GOT3 (cell line): ENCODE measurements around the gene CCNY.
"Not testable (repeated sequence)": the region's sequence is repeated elsewhere in the genome, so short reads cannot be mapped to it uniquely, and the experiment has no call there.

Source experiments
- DNase-seq: peaks from one replicate; lab custom pipeline; 2025; ENCODE audit warnings: mixed read lengths; lab: John Stamatoyannopoulos, UW

The CCNY gene

DNA sequence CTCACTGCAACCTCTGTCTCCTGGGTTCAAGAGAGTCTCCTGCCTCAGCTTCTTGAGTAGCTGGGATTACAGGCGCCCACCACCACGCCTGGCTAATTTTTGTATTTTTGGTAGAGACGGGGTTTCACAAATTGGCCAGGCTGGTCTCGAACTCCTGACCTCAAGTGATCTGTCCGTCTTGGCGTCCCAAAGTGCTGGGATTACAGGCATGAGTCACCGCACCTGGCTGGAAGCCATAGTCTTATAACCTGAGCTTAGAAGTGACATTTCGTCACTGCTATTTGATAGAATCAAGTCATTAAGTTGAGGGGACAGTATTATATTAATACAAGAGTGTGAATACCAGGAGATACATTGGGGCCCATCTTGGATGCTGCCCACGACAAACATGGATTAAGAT is 17.9 kb downstream of the CCNY start:
- not testable (repeated sequence) for DNase-seq

DNA sequence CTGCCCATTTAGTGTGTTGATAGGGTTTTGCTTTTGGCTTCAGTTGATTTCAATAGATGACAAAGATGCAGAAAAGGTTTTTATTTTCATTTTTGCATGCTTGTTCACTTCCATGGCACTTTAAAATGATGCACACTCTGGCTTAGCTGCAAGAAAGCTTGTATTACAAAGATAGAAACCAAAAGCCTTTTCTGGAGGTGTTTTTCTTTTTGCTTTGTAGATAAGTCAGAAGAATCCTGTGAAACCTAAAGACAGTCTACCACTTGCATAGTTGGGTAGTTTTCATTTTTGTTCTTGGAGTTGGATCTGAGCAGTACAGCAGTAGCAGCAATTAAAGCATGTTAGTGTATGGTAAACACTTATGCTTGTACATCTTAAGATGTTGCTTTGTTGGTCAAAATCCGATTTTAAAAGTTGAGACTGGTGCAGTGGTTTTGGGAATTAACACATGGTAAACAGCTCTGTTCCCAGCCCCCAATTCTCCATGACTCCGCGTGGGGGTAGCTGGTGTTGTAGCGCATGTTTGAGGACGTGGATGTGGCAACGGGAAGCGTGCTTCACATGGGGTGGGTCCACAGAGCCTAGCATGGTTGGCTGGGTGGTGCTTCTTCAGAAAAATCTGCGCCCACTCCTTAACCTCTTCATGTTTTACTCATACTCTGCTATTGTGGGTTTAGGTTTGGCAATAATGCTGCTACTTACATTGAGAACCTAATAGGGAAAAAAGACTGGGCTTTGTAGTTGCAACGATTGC is 19.8 kb downstream of the CCNY start:
- no peak for DNase-seq

DNA sequence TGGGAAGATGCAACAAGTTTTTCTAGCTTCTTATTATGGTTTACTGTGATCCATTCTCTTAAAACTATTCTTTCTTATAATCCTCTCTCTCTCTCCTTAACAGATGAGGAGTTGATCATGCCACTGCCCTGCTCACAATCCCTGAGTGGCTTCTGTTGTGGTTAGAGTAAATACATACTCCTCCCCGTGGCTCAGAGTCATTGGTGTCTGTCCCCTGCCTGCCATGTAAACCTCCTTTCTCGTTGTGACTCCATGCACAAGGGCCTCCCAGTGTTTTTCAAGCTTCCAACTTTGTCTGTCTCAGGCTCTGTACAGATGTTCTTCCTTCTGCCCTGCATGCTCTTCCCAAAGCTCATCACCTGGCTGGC is 20.4 kb downstream of the CCNY start:
- DNase-seq: no peak

DNA sequence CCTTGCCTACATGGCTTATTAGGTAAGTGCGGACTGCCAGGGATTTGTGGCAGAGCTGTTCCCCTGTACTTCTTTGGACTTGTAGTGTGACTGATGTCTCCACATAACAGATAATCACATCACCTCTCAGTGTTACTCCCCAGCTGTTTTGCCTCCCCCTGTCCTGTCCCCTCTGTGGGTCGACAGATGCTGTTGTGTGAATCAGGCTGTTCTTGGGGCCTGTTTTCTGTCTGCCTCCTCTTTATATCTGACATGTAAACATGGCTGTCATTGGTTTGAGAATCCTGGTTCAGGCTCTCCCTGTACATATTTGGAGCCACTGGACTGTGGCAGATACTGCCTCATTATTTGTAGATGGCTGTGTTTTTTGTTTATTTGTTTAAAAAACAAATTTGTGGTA is 22.7 kb downstream of the CCNY start:
- no peak for DNase-seq

DNA sequence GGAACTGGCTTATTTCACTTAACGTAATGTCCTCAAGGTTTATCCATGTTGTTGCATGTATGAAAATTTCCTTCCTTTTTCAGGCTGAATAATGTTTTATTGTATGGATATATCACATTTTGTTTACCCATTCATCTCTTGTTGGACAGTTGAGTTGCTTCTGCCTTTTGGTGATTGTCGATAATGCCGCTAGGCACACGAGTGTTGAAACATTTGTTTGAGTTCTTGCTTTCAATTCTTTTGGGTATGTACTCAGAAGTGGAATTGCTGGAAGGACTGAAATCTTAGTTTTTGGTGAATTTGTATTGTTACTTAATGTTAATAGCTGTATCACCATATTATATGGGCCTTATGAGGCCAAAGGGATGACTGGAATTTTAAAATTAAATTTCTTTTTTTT is 23.6 kb downstream of the CCNY start:
- DNase-seq: no peak

DNA sequence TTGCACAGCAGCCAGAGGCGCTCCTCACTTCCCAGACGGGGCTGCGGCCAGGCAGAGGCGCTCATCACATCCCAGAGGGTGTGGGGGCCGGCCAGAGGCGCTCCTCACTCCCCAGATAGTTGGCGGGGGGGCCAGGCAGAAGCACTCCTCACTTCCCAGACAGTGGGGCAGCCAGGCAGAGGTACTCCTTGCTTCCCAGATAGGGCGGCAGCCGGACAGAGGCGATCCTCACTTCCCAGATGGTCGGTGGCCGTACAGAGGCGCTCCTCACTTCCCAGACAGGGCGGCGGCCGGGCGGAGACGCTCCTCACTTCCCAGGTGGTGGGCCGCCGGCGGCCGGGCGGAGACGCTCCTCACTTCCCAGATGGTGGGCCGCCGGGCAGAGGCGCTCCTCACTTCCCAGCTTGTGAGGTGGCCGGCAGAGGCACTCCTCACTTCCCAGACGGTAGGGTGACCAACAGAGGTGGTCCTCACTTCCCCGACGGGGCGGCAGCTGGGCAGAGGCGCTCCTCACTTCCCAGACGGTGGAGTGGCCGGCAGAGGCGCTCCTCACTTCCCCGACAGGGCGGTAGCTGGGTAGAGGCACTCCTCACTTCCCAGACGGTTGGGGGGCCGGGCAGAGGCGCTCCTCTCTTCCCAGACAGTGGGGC is 26.5 kb downstream of the CCNY start:
- no peak for DNase-seq

DNA sequence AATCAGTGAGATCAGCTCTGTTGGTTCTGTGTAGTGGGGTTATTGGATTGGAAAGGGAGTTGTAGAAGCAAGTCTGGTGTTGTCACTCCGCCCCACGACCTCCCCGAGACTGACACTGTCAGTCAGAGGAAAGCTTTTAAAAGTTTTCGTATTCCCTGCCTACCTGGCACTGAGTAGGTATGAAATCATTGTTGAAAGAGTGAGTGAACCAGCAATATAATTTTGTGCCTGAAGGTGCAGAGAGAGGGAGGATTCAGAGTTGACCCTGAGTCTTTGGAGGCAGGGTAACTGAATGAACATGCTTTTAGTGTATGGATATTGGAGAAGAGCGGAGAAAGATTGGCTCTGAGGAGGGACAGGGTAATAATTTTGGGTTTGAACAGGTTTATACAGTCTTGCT is 27.3 kb downstream of the CCNY start:
- DNase-seq: no peak

DNA sequence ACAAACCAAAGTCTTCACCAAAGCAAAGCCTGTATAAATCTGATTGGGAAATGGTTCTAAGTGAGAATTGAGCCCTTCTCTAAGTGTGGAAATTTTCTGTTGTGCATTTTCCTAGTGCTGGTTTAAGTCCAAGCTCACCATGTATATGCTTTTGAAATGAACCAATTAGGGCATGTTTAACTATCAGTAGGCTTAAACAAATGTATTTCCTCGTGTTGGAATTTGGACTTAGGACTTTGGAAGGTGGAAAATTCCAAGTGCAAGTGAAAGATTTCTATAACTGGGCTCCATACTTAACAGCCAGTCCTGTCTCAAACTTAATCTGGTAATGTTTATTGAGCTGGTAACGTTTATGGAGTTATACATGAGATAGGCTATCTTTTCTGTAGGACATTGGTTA is 28.5 kb downstream of the CCNY start:
- DNase-seq: no peak

DNA sequence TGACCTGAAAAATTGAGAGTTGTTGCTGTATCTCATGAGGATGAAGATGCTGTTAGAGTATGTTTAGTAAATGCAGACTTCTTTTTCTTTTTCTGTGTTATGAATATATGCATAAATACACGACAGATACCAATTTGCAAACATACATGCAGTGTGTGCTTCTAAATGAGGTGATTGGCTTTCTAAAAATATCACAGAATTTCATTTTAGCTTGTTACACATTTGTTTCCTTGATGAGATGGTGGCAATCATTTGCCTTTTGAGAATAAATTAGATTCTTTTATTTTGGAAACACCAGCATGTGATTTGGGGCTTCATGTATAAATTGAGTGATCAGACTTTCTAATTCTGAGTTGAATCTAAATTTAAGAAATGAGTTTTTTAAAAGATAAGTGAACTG is 29.7 kb downstream of the CCNY start:
- DNase-seq: no peak

DNA sequence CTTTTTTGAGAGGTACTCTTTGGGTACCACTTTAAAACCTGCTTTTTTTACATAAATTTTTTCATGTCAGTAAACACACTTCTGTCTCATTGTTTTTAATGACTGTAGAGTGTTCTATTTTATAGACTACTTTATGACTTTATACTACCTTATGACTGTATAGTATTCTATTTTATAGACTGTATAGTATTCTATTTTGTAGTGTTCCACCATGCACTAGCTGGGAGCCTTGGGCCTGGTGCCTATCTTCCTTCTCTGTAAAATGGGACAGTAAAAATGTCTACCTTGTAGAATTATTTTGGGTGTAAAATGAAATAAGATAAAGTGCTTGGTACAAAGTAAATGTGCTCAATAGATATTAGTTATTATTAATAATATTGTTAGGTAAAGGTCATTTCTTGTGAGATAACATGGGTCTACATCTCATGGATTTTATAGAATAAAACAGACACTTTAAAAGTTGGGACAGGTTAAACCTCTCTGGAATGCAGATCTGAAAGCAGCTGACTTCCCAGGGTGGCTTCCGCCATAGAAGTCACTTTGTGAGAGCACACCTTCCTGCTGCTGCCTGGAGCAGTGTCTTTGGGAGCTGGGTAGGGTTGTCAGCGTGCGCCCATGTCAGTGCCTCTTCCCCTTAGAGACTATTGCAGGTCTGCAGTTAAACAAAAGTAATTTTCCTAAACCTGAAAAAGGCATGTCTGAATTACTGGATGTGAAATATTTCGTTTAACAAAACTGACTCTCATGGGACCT is 31.0 kb downstream of the CCNY start:
- no peak for DNase-seq

DNA sequence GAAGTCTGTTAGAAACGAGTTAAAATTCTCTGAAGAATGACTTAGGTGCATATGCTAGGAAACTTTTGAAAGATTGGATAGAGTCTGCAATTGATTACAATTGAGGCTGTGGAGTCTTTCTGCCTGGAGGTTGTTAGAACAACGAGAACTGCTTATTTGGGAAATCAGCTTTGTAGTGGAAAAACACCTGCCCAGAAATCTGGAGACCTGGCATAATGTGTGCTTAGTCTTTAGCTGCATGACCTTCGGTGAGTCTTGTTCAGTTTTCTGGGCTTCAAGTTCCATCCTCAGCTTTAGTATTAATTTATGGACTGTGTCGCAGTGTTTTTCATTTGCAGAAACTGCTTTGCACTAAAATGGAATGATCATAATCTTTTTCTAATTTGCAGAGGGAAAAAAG is 31.7 kb downstream of the CCNY start:
- no peak for DNase-seq

DNA sequence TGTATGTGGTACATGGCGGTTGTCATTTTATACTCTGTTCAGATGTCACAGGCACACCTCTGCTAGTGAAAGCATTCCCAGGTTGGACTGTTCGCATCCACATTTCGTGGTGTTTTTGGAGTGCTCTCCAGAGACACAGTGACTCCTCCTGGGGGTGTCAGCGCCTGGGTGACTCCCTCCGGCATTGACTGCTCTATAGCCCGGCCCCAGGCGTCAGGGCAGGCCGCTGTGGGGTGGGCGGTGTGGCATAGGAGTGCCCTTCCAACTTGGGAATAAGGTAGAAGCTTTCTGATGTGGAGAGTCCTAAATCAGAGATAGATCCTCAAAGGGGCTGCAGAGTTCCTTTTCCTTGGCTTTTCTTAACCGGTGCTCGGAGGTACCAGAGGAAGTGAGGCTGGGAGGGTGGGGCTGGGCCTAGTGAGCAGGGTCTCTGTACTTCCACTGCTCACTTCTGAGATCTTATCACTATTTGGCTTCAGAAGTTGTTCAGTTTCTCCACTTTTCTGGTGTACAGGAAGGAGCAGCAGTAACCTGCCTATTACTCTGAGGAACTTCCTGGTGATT is 32.3 kb downstream of the CCNY start:
- DNase-seq: no peak

DNA sequence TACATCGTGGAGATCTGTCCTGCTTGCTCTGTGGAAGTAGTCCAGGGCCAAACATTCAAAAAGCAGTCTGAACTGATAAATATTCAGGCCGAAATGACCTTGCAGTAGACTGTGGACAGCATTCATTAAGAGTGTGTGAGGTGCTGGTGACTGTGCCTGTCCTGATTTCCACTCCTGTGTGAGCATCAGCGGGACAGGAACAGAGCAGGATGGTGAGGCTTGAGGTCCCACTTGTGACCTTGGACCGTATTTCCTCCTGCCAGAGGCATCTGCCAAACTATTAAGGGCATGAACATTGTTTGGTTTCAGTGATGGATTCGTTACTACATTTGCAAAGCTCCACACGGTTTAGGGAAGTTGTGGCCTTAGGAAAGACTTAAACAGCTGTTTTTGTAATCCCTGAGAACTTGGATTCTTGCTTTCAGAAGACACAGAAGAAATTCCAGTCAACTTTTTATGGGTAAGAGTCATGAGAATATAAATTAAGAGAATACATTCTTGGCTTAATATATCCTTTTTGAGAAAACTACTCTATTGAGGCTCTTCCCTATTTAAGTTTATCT is 32.8 kb downstream of the CCNY start:
- DNase-seq: no peak

DNA sequence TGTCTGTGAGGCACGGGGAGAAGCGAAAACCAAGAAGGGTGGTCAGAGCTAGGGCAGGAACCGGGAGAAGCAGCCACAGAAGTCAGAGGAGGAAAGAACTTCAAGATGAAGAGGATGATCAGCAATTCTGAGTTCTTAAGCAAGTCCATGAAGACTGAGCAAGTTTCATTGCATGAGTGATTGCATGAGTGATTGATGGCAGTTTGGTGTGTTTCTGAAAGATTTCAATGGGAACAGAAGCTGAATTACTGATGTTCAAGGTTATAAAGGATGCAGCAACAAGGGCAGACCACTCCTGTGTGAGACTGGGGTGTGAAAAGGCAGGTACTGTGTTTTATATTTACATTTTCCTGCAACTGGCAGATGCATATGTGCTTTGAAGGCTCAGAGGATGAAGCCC is 35.4 kb downstream of the CCNY start:
- DNase-seq: no peak

DNA sequence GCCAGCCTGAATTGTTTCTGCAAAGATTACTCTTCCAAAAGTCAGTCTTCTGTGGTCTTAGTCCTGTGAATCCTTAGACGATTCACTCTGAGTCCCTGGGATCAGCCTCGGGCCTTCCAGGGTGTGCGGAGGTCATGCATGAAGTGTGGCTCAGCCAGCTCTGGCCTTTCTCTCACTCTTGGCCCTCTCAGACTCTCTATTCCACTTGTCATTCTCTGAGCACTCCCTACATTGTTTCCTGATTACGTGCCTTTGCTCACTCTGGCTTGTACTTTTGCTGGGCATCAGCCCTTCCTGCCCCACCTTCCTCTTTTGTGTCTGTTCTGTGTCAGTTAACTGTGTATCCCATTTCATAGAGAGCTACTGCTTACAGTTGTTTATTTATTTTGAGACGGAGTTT is 36.0 kb downstream of the CCNY start:
- DNase-seq: no peak

DNA sequence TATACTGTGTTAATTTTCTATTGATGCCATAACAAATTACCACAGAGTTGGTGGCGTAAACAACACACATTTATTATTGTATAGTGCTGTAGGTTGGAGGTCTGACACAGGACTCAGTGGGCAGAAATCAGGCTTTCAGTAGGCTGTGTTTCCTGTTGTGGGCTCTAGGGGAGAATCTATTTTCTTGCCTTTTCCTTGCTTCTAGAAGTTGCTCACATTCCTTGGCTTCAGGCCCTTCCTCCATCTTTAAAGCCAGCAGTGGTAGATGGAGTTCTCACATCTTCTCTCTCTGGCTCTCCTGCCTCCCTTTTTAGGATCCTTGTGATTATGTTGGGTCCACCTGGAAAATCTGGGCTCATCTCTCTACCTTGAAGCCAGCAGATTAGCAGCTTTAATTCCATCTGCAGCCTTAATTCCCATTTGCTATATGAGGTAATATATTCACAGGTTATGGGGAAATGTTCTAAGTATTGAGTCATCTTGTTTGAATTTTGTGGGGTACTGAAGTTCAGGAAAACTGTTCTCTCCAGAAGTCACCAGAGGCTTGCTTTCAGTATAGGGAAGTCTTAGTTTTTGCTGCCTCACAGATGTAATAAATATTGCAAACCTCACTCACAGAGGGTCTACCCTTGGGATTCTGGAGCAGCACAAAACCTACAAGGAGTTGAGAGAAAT is 38.9 kb downstream of the CCNY start:
- DNase-seq: no peak

DNA sequence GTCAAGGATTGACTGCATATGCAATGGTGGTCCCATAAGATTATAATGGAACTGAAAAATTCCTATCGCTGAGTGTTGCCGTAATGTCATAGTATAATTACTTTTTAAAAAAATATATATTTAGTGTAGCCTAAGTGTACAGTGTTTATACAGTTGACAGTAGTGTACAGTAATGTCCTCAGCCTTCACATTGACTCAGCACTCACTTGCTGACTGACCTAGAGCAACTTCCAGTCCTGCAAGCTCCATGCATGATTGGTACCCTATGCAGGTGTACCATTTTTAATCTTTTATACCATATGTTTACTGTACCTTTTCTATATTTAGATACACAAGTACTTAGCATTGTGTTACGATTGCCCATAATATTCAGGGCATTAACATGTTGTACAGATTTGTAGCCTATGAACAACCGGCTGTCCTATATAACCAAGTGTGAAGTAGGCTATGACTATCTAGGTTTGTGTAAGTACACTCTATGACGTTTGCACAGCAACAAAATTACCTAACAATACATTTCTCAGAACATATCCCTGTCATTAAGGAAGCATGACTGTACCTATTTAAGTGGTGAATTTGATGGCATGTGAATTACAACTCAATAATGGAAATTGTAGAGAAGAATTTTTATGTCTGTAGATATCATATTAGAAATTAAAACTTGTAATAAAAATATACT is 40.9 kb downstream of the CCNY start:
- DNase-seq: no peak

DNA sequence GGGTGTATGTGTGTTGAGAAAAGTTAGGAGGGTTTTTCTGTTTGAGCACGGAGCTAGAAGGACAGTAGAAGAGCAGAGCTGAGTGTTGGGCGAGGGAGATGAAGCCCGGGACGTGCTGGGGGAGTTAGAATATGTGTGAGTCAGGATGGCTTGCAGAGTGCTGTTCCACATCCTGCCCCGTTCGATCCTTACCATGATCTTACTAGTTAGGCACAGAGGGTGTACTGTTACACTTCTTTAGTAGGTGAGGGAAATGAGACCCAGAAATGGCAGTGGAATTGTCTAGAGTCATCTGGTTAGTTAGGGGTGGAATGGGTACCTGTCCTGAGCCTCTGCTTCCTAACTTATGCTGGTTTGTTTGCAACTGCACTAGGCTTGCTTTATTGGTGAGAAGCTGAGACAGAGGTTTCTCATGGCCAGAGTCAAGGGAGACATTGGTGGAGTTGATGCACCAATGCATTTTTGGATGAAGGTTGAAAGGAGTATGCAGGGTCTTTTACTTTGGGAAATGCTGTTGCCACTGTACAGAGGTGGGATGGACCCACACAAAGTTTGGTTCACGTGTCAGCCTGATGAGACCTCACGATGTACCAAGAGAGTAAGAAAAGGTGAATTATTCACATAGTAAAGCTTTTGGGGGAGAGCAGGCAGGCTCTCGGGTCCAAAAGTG is 42.4 kb downstream of the CCNY start:
- DNase-seq: no peak

DNA sequence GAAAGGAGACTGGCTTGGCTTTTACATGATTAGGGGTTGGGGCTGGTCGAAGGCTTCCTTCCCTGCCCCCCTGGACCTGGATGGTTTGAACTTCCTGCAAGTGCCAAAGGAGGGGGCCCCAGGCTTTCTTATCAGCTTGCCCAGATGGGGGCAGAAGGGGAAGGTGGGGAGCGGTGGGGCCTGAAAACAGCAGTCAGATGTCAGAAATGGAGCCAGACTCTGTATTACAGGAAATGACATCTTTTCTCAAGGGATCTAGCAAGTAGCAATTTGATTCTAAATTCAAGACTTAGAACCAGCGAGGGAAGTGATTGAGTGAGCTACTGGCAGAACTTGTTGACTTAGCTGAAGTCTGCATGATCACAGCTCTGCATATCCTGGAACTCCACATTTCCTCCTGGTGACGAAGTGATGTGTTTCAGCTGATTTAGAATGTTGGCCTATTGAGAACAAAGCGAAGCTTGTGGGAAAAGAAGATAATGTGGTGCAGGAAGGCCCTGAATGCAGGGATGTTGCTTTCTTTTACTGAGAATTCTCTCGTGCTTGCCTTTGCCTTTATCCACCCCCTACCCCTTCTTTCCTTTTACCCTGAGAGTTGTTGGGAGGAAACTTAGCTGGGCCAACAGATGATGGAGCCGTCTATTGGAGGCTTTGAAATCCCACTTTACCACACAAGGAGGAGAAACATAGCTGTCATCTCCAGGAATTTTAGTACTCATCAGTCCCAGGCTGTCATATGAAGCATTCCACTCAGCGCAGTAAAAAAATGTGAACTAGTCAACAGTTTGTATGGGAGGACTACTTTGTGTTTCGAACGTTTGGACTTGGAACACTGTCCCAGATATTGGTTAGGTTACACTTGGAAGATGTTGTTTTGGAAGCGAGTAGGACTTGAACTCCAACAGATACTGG is 43.2 kb downstream of the CCNY start:
- DNase-seq: no peak

DNA sequence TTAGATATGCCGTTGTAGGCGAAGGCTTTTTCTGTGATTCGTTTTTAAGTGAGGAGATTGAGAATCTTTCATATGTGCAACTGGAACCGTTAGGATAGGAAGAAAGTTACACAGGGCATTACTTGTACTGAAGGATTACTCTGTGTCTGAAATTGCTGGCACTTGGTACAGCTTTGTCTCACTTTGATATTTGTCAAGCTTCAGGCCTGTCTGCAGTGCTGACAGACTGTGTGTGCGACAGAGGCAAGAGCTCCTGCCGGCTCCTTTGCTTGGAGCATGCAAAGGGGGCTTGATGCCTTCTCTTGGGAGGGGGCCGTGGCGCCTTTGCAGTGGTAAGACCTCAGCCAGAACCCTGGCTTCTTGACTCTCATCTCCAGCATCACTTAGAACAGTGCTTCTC is 45.8 kb downstream of the CCNY start:
- no peak for DNase-seq
